ENCODE data around the gene NDUFA6. TPM values are rescaled to one million over a fixed set of nuclear protein-coding genes. Genes with fewer than 3 reads are reported as not detected.

Gene NDUFA6
- polyA plus RNA-seq, 1 donor (not counting 4 experiments of a cell fraction or from before 2014, with no cell fraction given), result 86.7 TPM

GRCh38 chr22:42077486-42078125, 13.0 kb downstream of the NDUFA6 start:
- FAIRE-seq (no peak), DNase-seq (ENCODE audit: low read depth, low spot score) (no peak)
- no peaks in the 10 kb centered on the region for H4K20me1 ChIP-seq (ENCODE audit: control insufficient read depth, extremely low read depth, insufficient read depth, low read length)
- no peak overlapping the region for H3K9ac ChIP-seq (ENCODE audit: control insufficient read depth, extremely low read depth, insufficient read depth, low read length)
- H3K27ac ChIP-seq (ENCODE audit: control insufficient read depth, insufficient read depth, low read length), result no peak overlapping the region
- H3K4me3 ChIP-seq (ENCODE audit: control insufficient read depth in 2 of 3, extremely low read depth in 1 of 3, insufficient read depth in 2 of 3, low read depth in 1 of 3, low read length in 3 of 3), result no peak overlapping the region
- H3K79me2 ChIP-seq (ENCODE audit: control insufficient read depth, insufficient read depth, low read length), result peaks cover 2% of the 10 kb centered on the region
- peaks cover 22% of the 10 kb centered on the region for H3K4me1 ChIP-seq (ENCODE audit: control insufficient read depth, extremely low read depth, insufficient read depth, low read length)
- H3K4me2 ChIP-seq (ENCODE audit: control insufficient read depth, extremely low read depth, insufficient read depth, low read depth, low read length), result no peak overlapping the region
- TF ChIP-seq CTCF (optimal IDR thresholded peaks at IDR 0.05 in 1 of 3, IDR thresholded peaks at IDR 0.05 in 1 of 3, conservative IDR thresholded peaks at IDR 0.05 in 1 of 3; ENCODE audit: extremely low read depth in 1 of 3, insufficient read depth in 2 of 3, low read length in 3 of 3) (no peak), EZH2 (IDR thresholded peaks at IDR 0.05; ENCODE audit: low read length) (no peak)
- H3K36me3 ChIP-seq (ENCODE audit: control insufficient read depth in 2 of 2, extremely low read depth in 1 of 2, insufficient read depth in 2 of 2, low read length in 2 of 2), result peaks cover 0 to 2% of the 10 kb centered on the region in 2 experiments
- no peaks in the 10 kb centered on the region for H3K9me1 ChIP-seq (ENCODE audit: control insufficient read depth, extremely low read depth, insufficient read depth, low read length)
- no peak overlapping the region for H2AFZ ChIP-seq (ENCODE audit: control insufficient read depth, low read length)
- dilution Hi-C loops (cut with MboI; ENCODE audit: extremely low pct_ligation_motif_present, low sequenced_read_pairs), result no loop called here
- peaks cover 3% of the 10 kb centered on the region for H3K9me3 ChIP-seq (ENCODE audit: control insufficient read depth, low read depth, low read length)
- H3K27me3 ChIP-seq (ENCODE audit: control insufficient read depth, extremely low read depth, insufficient read depth, low read length), result no peaks in the 10 kb centered on the region

- TF ChIP-seq EZH2 (IDR thresholded peaks at IDR 0.05; ENCODE audit: low read length) (no peak), CTCF (optimal IDR thresholded peaks at IDR 0.05 in 1 of 3, IDR thresholded peaks at IDR 0.05 in 1 of 3, conservative IDR thresholded peaks at IDR 0.05 in 1 of 3; ENCODE audit: extremely low read depth in 1 of 3, insufficient read depth in 2 of 3, low read length in 3 of 3) (no peak)
- Histone ChIP-seq H3K27me3 (ENCODE audit: control insufficient read depth, extremely low read depth, insufficient read depth, low read length) (no peaks in the 10 kb centered on the region), H2AFZ (ENCODE audit: control insufficient read depth, low read length) (no peak overlapping the region), H3K9me1 (ENCODE audit: control insufficient read depth, extremely low read depth, insufficient read depth, low read length) (no peaks in the 10 kb centered on the region), H4K20me1 (ENCODE audit: control insufficient read depth, extremely low read depth, insufficient read depth, low read length) (no peaks in the 10 kb centered on the region), H3K27ac (ENCODE audit: control insufficient read depth, insufficient read depth, low read length) (no peak overlapping the region), H3K9me3 (ENCODE audit: control insufficient read depth, low read depth, low read length) (peaks cover 3% of the 10 kb centered on the region), H3K9ac (ENCODE audit: control insufficient read depth, extremely low read depth, insufficient read depth, low read length) (no peak overlapping the region), H3K4me1 (ENCODE audit: control insufficient read depth, extremely low read depth, insufficient read depth, low read length) (peaks cover 21% of the 10 kb centered on the region), H3K79me2 (ENCODE audit: control insufficient read depth, insufficient read depth, low read length) (peaks cover 2% of the 10 kb centered on the region), H3K4me3 (ENCODE audit: control insufficient read depth in 2 of 3, extremely low read depth in 1 of 3, insufficient read depth in 2 of 3, low read depth in 1 of 3, low read length in 3 of 3) (no peak overlapping the region), H3K36me3 (ENCODE audit: control insufficient read depth in 2 of 2, extremely low read depth in 1 of 2, insufficient read depth in 2 of 2, low read length in 2 of 2) (peaks cover 0 to 2% of the 10 kb centered on the region in 2 experiments), H3K4me2 (ENCODE audit: control insufficient read depth, extremely low read depth, insufficient read depth, low read depth, low read length) (no peak overlapping the region)
- no peak for DNase-seq (ENCODE audit: low read depth, low spot score)
- FAIRE-seq, result no peak
- dilution Hi-C loops (cut with MboI; ENCODE audit: extremely low pct_ligation_motif_present, low sequenced_read_pairs), result no loop called here
These were observed 13.6 kb downstream of the NDUFA6 start for GRCh38 chr22:42076764-42077485.
